ENCODE measurements around the gene RTKN. TPM values are rescaled to one million over a fixed set of nuclear protein-coding genes. Genes with fewer than 3 reads are reported as not detected.
A peak's percentile ranks its signal among the peaks of the same experiment; 100 is the strongest.

Gene RTKN
- total RNA-seq, 1 experiment from 2014 or later: 87.1 TPM

DNA sequence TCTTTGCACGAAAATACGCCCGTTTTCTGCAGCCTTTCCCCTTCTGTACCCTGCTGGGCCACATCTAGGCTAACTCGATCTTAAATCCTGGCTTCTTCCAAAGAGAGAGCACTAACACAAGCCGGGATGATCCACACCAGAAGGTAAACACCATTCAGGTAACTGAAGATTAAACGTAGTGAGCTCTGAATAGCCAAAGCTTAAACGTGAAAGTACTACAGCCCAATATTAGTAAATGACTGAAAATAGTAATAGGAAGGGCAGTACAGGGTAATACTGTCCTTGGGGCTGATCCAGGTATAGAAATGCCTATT is 31.2 kb upstream of the RTKN start:
- H3K23ac ChIP-seq (ENCODE audit: insufficient read length, low read depth, low read length): no peak overlapping the region
- H4K8ac ChIP-seq (replicated peaks; ENCODE audit: insufficient read length, low read depth, low read length): no peak overlapping the region
- Mint-ChIP-seq H3K9me3 (no peaks in the 10 kb centered on the region; a peak in 1 of 5 replicates), H3K27ac (peak overlapping the region; percentile 98 to 99 (median 98)), H3K27me3 (ENCODE audit: low read depth) (peaks cover 3% of the 10 kb centered on the region), H3K36me3 (ENCODE audit: insufficient read depth in 1 of 3, low read depth in 3 of 3) (peaks cover 13 to 26% (median 23%) of the 10 kb centered on the region in 3 experiments), H3K4me3 (peak overlapping the region; percentile 96 to 98), H3K4me1 (peaks cover 11 to 12% of the 10 kb centered on the region in 2 experiments)
- H2BK12ac ChIP-seq (ENCODE audit: insufficient read length, low read depth, low read length): no peak overlapping the region
- no peak overlapping the region for H3K18ac ChIP-seq (ENCODE audit: insufficient read length, low read depth, low read length)
- peak overlapping the region; percentile 71 for H3K9ac ChIP-seq (ENCODE audit: extremely low read depth, insufficient read length, low read length)
- H2BK5ac ChIP-seq (ENCODE audit: insufficient read length, low read length): no peak overlapping the region
- peak overlapping the region; percentile 83 for H3K27ac ChIP-seq (ENCODE audit: insufficient read length, low read depth, low read length)
- peaks cover 8% of the 10 kb centered on the region for H3K23me2 ChIP-seq (ENCODE audit: insufficient read length, low read depth, low read length, poor library complexity, severe bottlenecking)
- H2BK15ac ChIP-seq (ENCODE audit: low read depth, low read length): no peak overlapping the region
- TF ChIP-seq, protein P1, sequence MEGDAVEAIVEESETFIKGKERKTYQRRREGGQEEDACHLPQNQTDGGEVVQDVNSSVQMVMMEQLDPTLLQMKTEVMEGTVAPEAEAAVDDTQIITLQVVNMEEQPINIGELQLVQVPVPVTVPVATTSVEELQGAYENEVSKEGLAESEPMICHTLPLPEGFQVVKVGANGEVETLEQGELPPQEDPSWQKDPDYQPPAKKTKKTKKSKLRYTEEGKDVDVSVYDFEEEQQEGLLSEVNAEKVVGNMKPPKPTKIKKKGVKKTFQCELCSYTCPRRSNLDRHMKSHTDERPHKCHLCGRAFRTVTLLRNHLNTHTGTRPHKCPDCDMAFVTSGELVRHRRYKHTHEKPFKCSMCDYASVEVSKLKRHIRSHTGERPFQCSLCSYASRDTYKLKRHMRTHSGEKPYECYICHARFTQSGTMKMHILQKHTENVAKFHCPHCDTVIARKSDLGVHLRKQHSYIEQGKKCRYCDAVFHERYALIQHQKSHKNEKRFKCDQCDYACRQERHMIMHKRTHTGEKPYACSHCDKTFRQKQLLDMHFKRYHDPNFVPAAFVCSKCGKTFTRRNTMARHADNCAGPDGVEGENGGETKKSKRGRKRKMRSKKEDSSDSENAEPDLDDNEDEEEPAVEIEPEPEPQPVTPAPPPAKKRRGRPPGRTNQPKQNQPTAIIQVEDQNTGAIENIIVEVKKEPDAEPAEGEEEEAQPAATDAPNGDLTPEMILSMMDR (conservative IDR thresholded peaks at IDR 0.05): no peak
- no peak overlapping the region for H3K4ac ChIP-seq (ENCODE audit: low read depth, low read length)
- H2BK120ac ChIP-seq (ENCODE audit: low read depth, low read length, poor library complexity, severe bottlenecking): no peak overlapping the region
- no peak overlapping the region for H3T11ph ChIP-seq (ENCODE audit: low read length)
- H2BK20ac ChIP-seq (ENCODE audit: low read depth, low read length, poor library complexity, severe bottlenecking): no peak overlapping the region
- peak overlapping the region; percentile 45; the same call in 1 of the 2 replicates for H3K14ac ChIP-seq (ENCODE audit: insufficient read depth, low read length)
- H2AK5ac ChIP-seq (ENCODE audit: insufficient read length, low read length): no peak overlapping the region
- DNase-seq: no peak
- no peaks in the 10 kb centered on the region for H4K20me1 ChIP-seq (ENCODE audit: control insufficient read depth, insufficient read depth, insufficient read length)
- H3K56ac ChIP-seq (ENCODE audit: insufficient read length, low read depth, low read length): no peak overlapping the region
- no peak overlapping the region for H2AFZ ChIP-seq (ENCODE audit: low read length)
- WGBS (ENCODE audit: extremely low coverage, insufficient read length, low lambda C conversion rate): no CpG with 5 or more reads among the region's 7 CpGs
- H3K4me2 ChIP-seq (ENCODE audit: insufficient read depth, insufficient read length, low read length): peak overlapping the region; percentile 82
- H3K9me3 ChIP-seq (ENCODE audit: control insufficient read depth, low read depth, low read length): no peaks in the 10 kb centered on the region
- H3K79me2 ChIP-seq (ENCODE audit: insufficient read depth, low read length): no peaks in the 10 kb centered on the region
- no peaks in the 10 kb centered on the region for H3K27me3 ChIP-seq (ENCODE audit: insufficient read depth, low read length)
- H3K4me1 ChIP-seq (ENCODE audit: insufficient read depth, low read length): no peaks in the 10 kb centered on the region
- H3K79me1 ChIP-seq (ENCODE audit: insufficient read depth, low read depth, low read length, poor library complexity, severe bottlenecking): no peaks in the 10 kb centered on the region
- peak overlapping the region; percentile 37 for H4K5ac ChIP-seq (ENCODE audit: insufficient read length, low read depth, low read length)
- H4K91ac ChIP-seq (ENCODE audit: insufficient read length, low read depth, low read length): no peak overlapping the region
